Measurements from ENCODE around the gene DRGX. TPM values are rescaled to one million over a fixed set of nuclear protein-coding genes. Genes with fewer than 3 reads are reported as not detected.
A peak's percentile ranks its signal among the peaks of the same experiment; 100 is the strongest.

DRGX gene
- polyA plus RNA-seq, 1 experiment, result not detected

DNA sequence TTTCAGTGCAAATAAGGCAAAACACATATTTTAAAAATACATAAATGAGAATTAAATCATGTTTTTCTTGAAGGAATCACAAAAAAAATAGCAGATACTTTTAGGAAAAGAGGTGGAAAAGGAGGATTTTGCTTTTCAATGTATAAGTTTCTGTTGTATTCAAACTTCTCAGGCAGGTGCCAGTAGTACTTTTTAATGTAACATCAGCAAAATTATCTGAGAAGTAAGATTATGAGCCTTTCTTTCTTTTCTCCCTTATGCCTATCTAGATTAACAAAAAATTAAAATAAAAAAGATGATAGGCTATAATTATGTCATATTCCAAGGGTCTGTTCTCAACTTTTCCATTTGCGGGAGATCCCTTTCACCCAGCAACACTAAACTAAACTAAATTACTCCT is 2.6 kb downstream of the DRGX start:
- no peak for DNase-seq (ENCODE audit: low read depth, low spot score)
- TF ChIP-seq CTCF (IDR thresholded peaks at IDR 0.05; ENCODE audit: low read depth, low read length), result no peak
- POLR2A ChIA-PET, result no interaction called here
- Histone ChIP-seq H3K4me3 (ENCODE audit: low read depth, low read length) (no peak overlapping the region), H3K9me3 (ENCODE audit: control insufficient read depth, insufficient read depth, low read length) (peaks cover 9% of the 10 kb centered on the region; the same call in 1 of the 2 replicates), H3K27me3 (ENCODE audit: control insufficient read depth, insufficient read depth, low read length) (peaks cover 57% of the 10 kb centered on the region), H3K27ac (ENCODE audit: low read depth, low read length) (no peak overlapping the region)
- CTCF ChIA-PET, result no interaction called here

GRCh38 chr10:49389361-49389933 is 6.4 kb downstream of the DRGX start:
- ChIA-PET POLR2A (no interaction called here), CTCF (interaction anchor here (1.4 to 2.8 kb wide), 2 partner anchors 18 to 123 kb away, joined by 7 to 13 read pairs; no protein-coding TSS in a partner anchor)
- no peaks in the 10 kb centered on the region; the same call in 1 of the 2 replicates for H3K9me3 ChIP-seq (ENCODE audit: control insufficient read depth, insufficient read depth, low read length)
- H3K27ac ChIP-seq (ENCODE audit: low read depth, low read length), result no peak overlapping the region
- peaks cover 23% of the 10 kb centered on the region for H3K27me3 ChIP-seq (ENCODE audit: control insufficient read depth, insufficient read depth, low read length)
- DNase-seq (ENCODE audit: low read depth, low spot score), result no peak
- no peak overlapping the region for H3K4me3 ChIP-seq (ENCODE audit: low read depth, low read length)
- TF ChIP-seq CTCF (IDR thresholded peaks at IDR 0.05; ENCODE audit: low read depth, low read length), result no peak

DNA sequence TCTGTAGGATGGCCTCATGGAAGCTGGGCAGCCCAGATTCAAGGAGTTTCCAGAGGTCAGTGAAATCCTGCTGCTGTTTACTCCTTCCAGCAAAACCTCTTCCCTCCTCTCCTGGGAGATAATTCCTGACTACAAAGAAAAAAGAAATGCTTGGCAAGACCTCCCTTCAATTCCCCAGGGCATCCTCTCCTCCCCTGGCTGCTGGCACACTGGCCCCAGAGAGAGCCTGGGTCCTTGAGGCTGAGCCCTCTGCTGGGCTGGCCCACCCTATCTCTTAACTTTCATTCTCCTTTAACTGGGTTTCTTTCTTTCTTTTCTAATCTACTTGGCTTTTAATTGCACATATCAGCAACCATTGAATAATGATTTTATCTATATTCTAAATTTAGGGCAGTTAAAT is 7.7 kb downstream of the DRGX start:
- H3K27me3 ChIP-seq (ENCODE audit: control insufficient read depth, insufficient read depth, low read length), result peaks cover 19% of the 10 kb centered on the region
- H3K9me3 ChIP-seq (ENCODE audit: control insufficient read depth, insufficient read depth, low read length), result no peaks in the 10 kb centered on the region; the same call in 1 of the 2 replicates
- H3K27ac ChIP-seq (ENCODE audit: low read depth, low read length), result peak overlapping the region; percentile 2
- ChIA-PET CTCF (interaction anchor here (1.0 to 2.8 kb wide), 2 partner anchors 19 to 730 kb away, joined by 4 to 13 read pairs; no protein-coding TSS in a partner anchor), POLR2A (no interaction called here)
- no peak overlapping the region for H3K4me3 ChIP-seq (ENCODE audit: low read depth, low read length)
- DNase-seq (ENCODE audit: low read depth, low spot score), result no peak
- no peak for TF ChIP-seq CTCF (IDR thresholded peaks at IDR 0.05; ENCODE audit: low read depth, low read length)

GRCh38 chr10:49387071-49387470 is 8.8 kb downstream of the DRGX start:
- peak overlapping the region; percentile 54 for H3K27ac ChIP-seq (ENCODE audit: low read depth, low read length)
- CTCF ChIA-PET, result no interaction called here
- no peak overlapping the region for H3K4me3 ChIP-seq (ENCODE audit: low read depth, low read length)
- H3K9me3 ChIP-seq (ENCODE audit: control insufficient read depth, insufficient read depth, low read length), result no peaks in the 10 kb centered on the region; the same call in 1 of the 2 replicates
- peak; percentile 68 for DNase-seq (ENCODE audit: low read depth, low spot score)
- TF ChIP-seq CTCF (IDR thresholded peaks at IDR 0.05; ENCODE audit: low read depth, low read length), result no peak
- H3K27me3 ChIP-seq (ENCODE audit: control insufficient read depth, insufficient read depth, low read length), result peaks cover 30% of the 10 kb centered on the region
- POLR2A ChIA-PET, result interaction anchor here (0.6 kb wide), 1 partner anchor 731 kb away, joined by 3 read pairs; no protein-coding TSS in a partner anchor

Data from AG04450 (cell line).